Endothelial cell of umbilical vein (primary cell): Measurements from ENCODE around the gene THRSP. TPM values are rescaled to one million over a fixed set of nuclear protein-coding genes. Genes with fewer than 3 reads are reported as not detected.

Source experiments
- BruUV-seq: library from RNA; stranded (reverse); fragments of 400-500 nt; replicated peaks from 2 replicates; lab custom pipeline; 2021; lab: Mats Ljungman, UMichigan
- CTCF ChIA-PET: fragments of 300-600, 350-600 bp; sonication (Branson Sonifier 250); formaldehyde crosslinking; loops from one replicate; lab custom pipeline; 2021; ENCODE audit warnings: antibody characterized with exemption, inconsistent platforms; lab: Charles Lee
- POLR2A ChIA-PET: fragments of 300-600, 350-600 bp; sonication (Branson Sonifier 250); formaldehyde crosslinking; loops from one replicate; lab custom pipeline; 2021; ENCODE audit warnings: antibody characterized with exemption, inconsistent platforms; lab: Charles Lee
- DNase-seq: peaks from one replicate; pipeline ENCODE4 v3.0.0-alpha.2; 2011; ENCODE audit warnings: low read depth, low spot score
- FAIRE-seq: peaks from 2 replicates; lab custom pipeline; 2011; peaks lifted over from hg19 to GRCh38; lab: Jason Lieb, UNC
- H2AFZ ChIP-seq: 2 replicates; pipeline ENCODE4 v1.6.0; 2012; ENCODE audit warnings: low read depth, low read length, control low read depth, inconsistent platforms
- H3K27ac ChIP-seq: 2 replicates; pipeline ENCODE4 v1.5.1; 2011; ENCODE audit warnings: low read depth, mild to moderate bottlenecking, control low read depth, low read length, moderate library complexity; ENCODE audit not compliant: insufficient read depth
- H3K27me3 ChIP-seq, 2 experiments: 2 replicates each; pipeline versions ENCODE4 v1.6.0 to v1.6.1; 2011; ENCODE audit warnings: low read length in 2 of 2, mixed read lengths in 1 of 2; ENCODE audit not compliant: control insufficient read depth in 2 of 2, insufficient read depth in 2 of 2
- H3K36me3 ChIP-seq, 2 experiments: 2 replicates in 1 of 2; 3 replicates in 1 of 2; pipeline ENCODE4 v1.5.1; 2011; ENCODE audit warnings: low read length in 2 of 2, mild to moderate bottlenecking in 1 of 2, moderate library complexity in 1 of 2; ENCODE audit not compliant: control insufficient read depth in 2 of 2, insufficient read depth in 2 of 2; ENCODE audit errors: extremely low read depth in 1 of 2
- H3K4me1 ChIP-seq: 3 replicates; pipeline ENCODE4 v1.5.1; 2011; ENCODE audit warnings: mild to moderate bottlenecking, low read length; ENCODE audit not compliant: control insufficient read depth, insufficient read depth; ENCODE audit errors: extremely low read depth
- H3K4me2 ChIP-seq: 2 replicates; pipeline ENCODE4 v1.6.1; 2011; ENCODE audit warnings: low read length, control low read depth, mixed read lengths; ENCODE audit not compliant: insufficient read depth
- H3K4me3 ChIP-seq, 3 experiments: fragments of 200-600 bp in 1 of 3; sonication (generic), shearing (Covaris generic) in 1 of 3; replicated peaks in 1 of 3; 2 replicates each; pipeline ENCODE4 v1.5.1; 2011 to 2016; ENCODE audit warnings: control low read depth in 3 of 3, low read length in 3 of 3, mild to moderate bottlenecking in 2 of 3, inconsistent platforms in 1 of 3, low read depth in 1 of 3, moderate library complexity in 1 of 3; ENCODE audit not compliant: insufficient read depth in 1 of 3
- H3K79me2 ChIP-seq: 2 replicates; pipeline ENCODE4 v1.6.0; 2012; ENCODE audit warnings: low read length, inconsistent platforms; ENCODE audit not compliant: control insufficient read depth, insufficient read depth
- H3K9ac ChIP-seq: replicated peaks from 2 replicates; pipeline ENCODE3; 2011; ENCODE audit warnings: low read length, control low read depth; ENCODE audit not compliant: insufficient read depth; ENCODE audit errors: extremely low read depth
- H3K9me1 ChIP-seq: replicated peaks from 3 replicates; pipeline ENCODE4 v1.6.0; 2011; ENCODE audit warnings: mild to moderate bottlenecking, low read length; ENCODE audit not compliant: control insufficient read depth, insufficient read depth; ENCODE audit errors: extremely low read depth
- H3K9me3 ChIP-seq: replicated peaks from 2 replicates; pipeline ENCODE4 v1.5.1; 2012; ENCODE audit warnings: low read length, inconsistent platforms; ENCODE audit not compliant: control insufficient read depth, insufficient read depth
- H4K20me1 ChIP-seq: replicated peaks from 2 replicates; pipeline ENCODE3; 2011; ENCODE audit warnings: mild to moderate bottlenecking, low read length; ENCODE audit not compliant: control insufficient read depth, insufficient read depth; ENCODE audit errors: extremely low read depth
- CTCF ChIP-seq, 2 donors: IDR thresholded peaks; 1 replicate in 1 of 2; 2 replicates in 1 of 2; pipeline ENCODE4 v1.5.1; 2011; ENCODE audit warnings: low read length in 2 of 2, mild to moderate bottlenecking in 2 of 2, moderate library complexity in 2 of 2, control low read depth in 1 of 2, inconsistent platforms in 1 of 2, low read depth in 1 of 2; ENCODE audit not compliant: insufficient read depth in 1 of 2; ENCODE audit errors: extremely low read depth in 1 of 2
- EZH2 ChIP-seq: IDR thresholded peaks from 2 replicates; pipeline ENCODE4 v1.6.1; 2012; ENCODE audit warnings: borderline replicate concordance, low read depth, mild to moderate bottlenecking, moderate library complexity, low read length, inconsistent platforms; ENCODE audit not compliant: severe bottlenecking
- FOS ChIP-seq: IDR thresholded peaks from 2 replicates; pipeline ENCODE4 v1.6.1; 2011; ENCODE audit warnings: mild to moderate bottlenecking, low read length, moderate library complexity, borderline replicate concordance; ENCODE audit not compliant: insufficient read depth
- GATA2 ChIP-seq: IDR thresholded peaks from 2 replicates; pipeline ENCODE4 v1.7.0; 2011; ENCODE audit warnings: low read depth, mild to moderate bottlenecking, moderate library complexity, mixed read lengths, low read length; ENCODE audit not compliant: insufficient read length, insufficient read depth
- JUN ChIP-seq: IDR thresholded peaks from 2 replicates; pipeline ENCODE4 v1.6.1; 2011; ENCODE audit warnings: borderline replicate concordance, low read depth; ENCODE audit not compliant: insufficient read length, insufficient read depth
- MYC ChIP-seq: IDR thresholded peaks from one replicate; pipeline ENCODE4 v1.6.1; 2011; ENCODE audit warnings: mild to moderate bottlenecking, low read depth, low read length
- dilution Hi-C: fragments of 300-500 bp; cut with MboI; formaldehyde crosslinking; loops from one replicate; pipeline ENCODE4 v1.15.0; 2019; ENCODE audit warnings: low sequenced_read_pairs; ENCODE audit not compliant: extremely low pct_ligation_motif_present
- intact Hi-C: fragments of 100-400 bp; cut with micrococcal nuclease; formaldehyde crosslinking; loops from one replicate; pipeline ENCODE4 v1.10.0; 2022
- polyA plus RNA-seq, 4 experiments: library from polyadenylated mRNA; depleted of rRNA in 3 of 4; stranded (reverse) in 3 of 4; unstranded in 1 of 4; fragments of >200 nt; gene quantifications; 2 replicates each; pipeline versions ENCODE4 v1.2.1 to v1.2.3, GENCODE V29; 2011 to 2012; ENCODE audit warnings: missing spikeins in 1 of 4
- total RNA-seq: library from RNA; stranded (reverse); gene quantifications from 2 replicates; pipeline ENCODE4 v1.2.3, GENCODE V29; 2021

THRSP gene
- total and polyA plus RNA-seq, 2 donors (not counting 3 experiments of a cell fraction or from before 2014, with no cell fraction given): not detected

GRCh38 chr11:78049348-78049747 lies 14.3 kb upstream of the THRSP start:
- Histone ChIP-seq H3K4me3 (no peak overlapping the region), H3K9me1 (no peaks in the 10 kb centered on the region), H3K36me3 (no peaks in the 10 kb centered on the region), H4K20me1 (no peaks in the 10 kb centered on the region), H3K9ac (no peak overlapping the region), H2AFZ (no peak overlapping the region), H3K4me2 (no peak overlapping the region), H3K27ac (no peak overlapping the region), H3K9me3 (no peaks in the 10 kb centered on the region), H3K4me1 (peaks cover 7% of the 10 kb centered on the region), H3K79me2 (no peaks in the 10 kb centered on the region), H3K27me3 (no peaks in the 10 kb centered on the region)
- no peak for FAIRE-seq
- POLR2A ChIA-PET: no interaction called here
- no peak for DNase-seq
- intact Hi-C loops (no loop called here), dilution Hi-C loops (no loop called here)
- no TSS peak for BruUV-seq
- TF ChIP-seq GATA2 (no peak), CTCF (IDR thresholded peaks at IDR 0.05; ENCODE audit: extremely low read depth in 1 of 2, insufficient read depth in 1 of 2, low read depth in 1 of 2, low read length in 2 of 2) (no peak), JUN (no peak), FOS (no peak), EZH2 (no peak), MYC (no peak)
- CTCF ChIA-PET: interaction anchor here (0.7 to 4.6 kb wide), 3 partner anchors 112 to 515 kb away, joined by 4 to 29 read pairs (median 4); no protein-coding TSS in a partner anchor
